HG03139 (cell line): ENCODE measurements around the gene GPI.

Experiments used
- ATAC-seq: cut with Tn5 transposase; IDR thresholded peaks from one replicate; pipeline ENCODE4 v1.9.1; 2021; ENCODE audit not compliant: unreplicated experiment

GPI gene

DNA sequence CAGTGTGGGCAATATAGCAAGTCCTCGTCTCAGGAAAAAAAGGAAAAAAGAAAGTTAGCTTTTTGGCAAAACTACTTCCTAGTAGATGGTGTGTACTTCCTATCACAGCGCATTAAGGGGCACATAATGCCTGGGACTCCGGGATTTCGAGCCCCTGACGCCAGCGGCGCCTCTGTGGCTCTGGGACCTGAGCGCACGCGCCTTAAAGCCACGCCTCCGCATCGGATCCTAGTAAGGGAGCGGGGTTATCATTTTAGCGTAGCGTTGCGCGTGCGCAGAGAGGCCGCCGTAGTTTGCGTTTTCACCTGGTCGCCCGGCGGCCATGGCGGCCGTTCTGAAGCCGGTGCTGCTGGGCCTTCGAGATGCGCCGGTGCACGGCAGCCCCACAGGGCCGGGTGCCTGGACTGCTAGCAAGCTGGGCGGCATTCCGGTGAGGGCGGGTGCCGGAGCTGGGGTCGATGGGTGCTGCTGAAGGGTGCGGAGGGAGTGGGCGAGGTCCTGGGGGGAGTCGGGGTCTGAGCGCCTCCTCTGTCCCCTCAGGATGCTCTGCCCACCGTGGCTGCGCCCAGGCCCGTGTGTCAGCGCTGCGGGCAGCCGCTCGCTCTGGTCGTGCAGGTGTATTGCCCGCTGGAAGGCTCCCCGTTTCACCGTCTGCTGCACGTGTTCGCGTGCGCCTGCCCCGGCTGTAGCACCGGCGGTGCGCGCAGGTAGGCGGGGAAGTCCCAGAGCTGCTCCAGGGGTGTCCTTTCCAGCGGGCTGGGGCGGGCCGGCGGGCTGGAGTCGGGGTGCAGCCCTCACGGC lies 39.3 kb downstream of the GPI start, which contains the start of gene PDCD2L:
Gene PDCD2L, plus strand, starts transcription at position 291 of the 801 bp plus-strand sequence. Its CDS starts 32 bp downstream, at position 323.
- peak; percentile 66 for ATAC-seq

DNA sequence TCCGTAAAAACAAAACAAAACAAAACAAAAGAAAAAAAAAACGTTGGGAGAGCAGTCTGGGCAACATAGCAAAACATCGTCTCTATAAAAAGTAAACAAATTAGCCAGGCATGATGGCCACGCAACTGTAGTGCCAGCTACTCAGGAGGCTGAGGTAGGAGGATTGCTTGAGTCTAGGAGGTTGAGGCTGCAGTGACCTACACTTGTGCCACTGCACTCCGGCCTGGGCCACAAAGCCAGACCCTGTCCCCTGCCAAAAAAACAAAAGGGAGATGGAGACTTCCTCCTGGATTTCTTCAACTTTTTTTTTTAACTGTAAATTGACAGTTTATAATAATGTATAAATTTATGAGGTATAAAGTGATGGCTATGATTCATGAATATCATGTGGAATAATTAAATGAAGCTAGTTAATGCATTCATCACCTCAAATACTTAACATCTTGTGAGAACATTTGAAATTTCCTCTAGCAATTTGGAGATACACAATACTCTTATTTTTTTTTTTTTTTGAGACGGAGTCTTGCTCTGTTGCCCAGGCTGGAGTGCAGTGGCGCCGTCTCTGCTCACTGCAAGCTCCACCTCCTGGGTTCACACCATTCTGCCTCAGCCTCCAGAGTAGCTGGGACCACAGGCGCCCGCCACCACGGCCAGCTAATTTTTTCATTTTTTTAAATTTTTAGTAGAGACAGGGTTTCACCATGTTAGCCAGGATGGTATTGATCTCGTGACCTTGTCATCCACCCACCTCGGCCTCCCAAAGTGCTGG lies 41.1 kb downstream of the GPI start:
- no peak for ATAC-seq

DNA sequence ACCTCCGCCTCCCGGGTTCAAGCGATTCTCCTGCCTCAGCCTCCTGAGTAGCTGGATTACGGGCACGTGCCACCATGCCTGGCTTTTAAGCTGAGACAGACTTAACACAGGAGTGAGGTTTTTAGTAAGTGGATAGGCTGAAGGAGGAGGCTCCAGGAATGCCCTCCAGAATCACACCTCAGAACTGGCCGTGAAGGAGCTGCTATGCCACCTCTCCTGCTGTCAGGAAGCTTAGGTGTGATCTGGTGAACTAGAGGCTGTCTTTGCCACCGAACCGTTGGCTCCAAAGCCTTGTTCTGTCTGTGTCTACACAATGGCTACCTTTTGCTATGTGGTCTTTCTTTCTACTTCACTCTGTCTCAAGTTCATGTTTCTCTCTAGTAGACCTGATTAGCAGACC lies 43.4 kb downstream of the GPI start:
- no peak for ATAC-seq

DNA sequence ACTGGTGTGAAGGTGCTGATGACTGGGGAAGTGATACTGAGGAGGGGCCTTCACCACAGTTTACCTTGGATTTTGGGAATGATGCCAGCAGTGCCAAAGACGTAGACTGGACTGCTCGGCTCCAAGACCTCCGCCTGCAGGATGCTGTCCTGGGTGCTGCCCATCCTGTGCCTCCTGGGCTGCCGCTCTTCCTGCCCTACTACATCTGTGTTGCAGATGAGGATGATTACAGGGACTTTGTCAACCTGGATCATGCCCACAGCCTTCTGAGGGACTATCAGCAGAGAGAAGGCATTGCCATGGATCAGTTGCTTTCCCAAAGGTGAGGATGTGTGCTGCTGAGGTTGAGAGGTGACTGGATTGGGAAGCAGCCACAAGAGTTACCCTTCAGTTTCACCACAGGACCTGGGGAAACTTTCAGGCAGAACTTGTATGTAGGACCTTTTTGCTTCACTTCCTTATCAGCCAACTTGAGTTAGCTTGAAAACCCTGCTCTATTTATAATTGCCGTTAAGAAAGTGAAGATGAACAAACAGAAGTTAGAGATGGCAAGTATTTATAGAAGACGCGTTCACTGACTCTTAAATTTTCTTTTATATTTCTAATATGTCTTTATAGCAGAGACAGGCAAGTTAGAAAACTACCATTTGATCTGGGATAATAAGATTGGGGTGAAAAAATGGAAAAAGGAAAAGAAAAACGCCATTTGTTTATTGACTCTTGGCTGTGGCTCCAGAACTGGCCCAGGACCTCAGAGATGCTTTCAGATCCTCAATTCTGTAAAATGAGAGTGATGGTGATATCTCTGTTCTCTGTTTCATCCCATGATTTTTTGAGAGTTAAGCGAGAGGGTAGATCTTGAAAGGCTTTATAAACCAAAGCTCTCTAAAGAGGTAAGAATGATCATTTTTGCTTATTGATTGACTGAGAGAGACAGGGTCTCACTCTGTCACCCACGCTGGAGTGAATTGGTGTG lies 44.5 kb downstream of the GPI start:
- no peak for ATAC-seq

DNA sequence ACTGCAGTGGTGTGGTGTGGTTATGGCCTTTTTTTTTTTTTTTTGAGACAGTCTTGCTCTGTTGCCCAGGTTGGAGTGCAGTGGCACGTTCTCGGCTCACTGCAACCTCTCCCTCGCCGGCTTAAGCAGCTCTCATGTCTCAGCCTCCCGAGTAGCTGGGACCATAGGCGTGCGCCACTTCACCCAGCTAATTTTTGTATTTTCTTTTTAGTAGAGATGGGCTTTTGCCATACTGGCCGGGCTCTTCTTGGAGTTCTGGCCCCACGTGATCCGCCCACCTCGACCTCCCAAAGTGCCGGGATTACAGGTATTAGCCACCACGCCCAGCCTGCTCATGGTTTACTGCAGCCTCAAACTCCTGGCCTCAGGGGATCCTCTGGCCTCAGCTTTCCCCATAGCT lies 46.2 kb downstream of the GPI start:
- ATAC-seq, result no peak

DNA sequence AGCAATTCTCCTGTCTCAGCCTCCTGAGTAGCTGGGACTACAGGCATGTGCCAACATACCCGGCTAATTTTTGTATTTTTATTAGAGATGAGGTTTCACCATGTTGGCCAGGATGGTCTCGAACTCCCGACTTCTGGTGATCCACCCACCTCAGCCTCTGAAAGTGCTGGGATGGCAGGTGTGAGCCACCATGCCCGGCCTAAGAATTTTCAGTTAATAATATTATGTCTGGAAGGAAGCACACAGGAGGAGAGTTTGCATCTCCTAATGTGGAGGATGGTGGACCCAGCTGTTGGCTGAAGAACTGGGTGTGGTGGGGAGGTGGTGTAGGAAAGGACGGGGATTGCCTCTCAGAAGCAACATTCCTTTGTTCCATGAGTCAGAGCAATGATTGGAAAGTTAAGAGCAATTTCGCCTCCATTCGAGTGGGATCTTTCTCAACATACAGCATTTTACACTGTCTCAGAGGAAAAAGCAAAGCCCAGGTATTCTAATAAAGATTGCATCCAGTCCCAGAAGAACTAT lies 51.1 kb downstream of the GPI start:
- ATAC-seq, result no peak

DNA sequence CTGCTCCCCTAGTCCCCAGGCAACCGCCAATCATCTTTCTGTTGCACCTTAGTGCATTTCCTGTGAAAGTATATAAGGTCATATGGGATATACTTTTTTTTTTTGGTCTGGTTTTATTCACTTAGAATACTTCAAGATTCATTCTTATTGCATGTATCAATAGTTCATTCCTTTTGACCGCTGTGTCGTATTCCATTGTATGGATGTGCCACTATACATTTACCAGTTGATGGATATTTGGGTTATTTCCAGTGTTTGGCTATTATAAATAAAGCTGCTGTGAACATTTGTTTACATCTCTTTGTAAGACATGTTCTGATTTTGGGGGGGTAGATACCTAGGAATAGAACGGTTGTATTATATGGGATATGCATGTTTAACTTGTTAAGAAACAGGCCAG lies 53.3 kb downstream of the GPI start:
- no peak for ATAC-seq

DNA sequence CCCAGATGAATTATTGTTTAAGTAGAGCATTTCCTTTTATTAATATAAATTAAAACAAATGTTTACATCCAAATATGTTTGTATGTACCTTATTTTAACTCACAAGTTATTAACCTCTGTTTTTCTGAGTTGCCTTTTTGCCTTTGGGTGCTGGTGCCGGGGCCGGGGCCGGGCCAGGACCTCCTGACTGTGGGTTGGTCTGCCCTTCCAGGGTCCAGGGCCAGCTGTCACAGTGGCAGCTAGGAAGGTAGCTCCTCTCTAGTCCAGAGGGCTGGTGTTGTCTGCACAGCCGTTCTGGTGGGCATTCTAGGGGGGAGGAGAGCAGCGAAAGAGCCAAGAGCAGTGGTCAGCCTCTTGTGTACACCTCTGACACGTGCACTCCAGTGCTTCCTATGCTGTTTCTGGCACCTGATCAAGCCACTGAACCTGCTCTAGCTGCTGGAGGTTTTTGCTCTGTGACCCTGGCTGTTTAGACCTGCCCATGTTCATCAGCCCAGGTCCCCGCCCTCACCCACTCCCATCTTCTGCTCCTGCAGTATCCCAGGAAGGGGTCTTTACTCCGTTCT lies 61.2 kb downstream of the GPI start:
- no peak for ATAC-seq

DNA sequence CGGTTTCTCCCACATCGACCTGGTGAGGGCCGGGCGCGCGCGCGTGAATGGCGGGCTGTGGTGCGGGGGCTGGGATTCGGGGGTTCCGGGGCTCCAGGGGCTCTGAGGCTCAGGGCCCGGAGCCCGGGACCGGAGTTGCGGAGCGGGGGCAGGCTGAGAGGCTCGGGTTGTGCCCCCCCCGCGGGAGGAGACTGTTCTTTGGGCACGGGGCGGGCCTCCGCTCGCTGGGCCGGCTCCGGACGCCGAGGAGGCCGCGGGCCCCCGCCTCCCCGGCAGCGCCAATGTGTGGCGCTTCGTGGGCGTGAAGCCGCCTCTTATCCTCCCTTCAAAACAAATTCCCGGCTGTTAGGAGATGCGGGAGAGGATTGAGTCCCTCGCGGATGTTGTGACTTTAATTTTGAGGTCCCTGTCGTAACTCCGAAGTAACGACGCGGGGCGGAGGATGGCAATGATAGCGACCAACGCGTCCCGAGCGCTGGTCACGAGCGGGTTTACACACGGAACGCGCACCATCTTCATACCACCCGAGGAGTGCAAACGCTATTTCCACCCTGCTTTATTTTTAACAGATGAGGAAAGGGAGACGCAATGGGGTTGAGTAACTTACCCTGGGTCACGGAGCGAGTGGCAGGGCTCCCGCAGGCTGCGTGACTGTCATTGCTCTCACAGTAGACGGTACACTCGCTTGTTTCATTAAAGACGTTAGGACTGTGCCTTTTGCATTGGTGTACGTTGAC lies 63.7 kb downstream of the GPI start:
- ATAC-seq, result peak; percentile 26

DNA sequence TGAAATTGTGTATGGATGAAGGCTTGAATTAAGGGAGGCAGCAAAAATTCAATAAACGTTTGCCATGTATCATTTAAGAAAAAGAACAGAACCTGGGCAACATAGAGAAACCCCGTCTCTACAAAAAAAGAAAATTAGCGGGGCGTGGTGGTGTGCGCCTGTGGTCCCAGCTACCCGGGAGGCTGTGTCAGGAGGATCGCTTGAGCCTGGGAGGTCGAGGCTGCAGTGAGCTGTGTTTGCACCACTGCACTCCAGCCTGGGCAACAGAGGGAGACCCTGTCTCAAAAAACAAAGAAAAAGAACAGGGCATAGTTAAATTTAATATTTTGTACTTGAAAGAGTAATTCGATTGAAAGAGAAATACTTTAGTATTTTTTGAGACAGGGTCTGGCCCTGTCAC lies 64.6 kb downstream of the GPI start:
- no peak for ATAC-seq

DNA sequence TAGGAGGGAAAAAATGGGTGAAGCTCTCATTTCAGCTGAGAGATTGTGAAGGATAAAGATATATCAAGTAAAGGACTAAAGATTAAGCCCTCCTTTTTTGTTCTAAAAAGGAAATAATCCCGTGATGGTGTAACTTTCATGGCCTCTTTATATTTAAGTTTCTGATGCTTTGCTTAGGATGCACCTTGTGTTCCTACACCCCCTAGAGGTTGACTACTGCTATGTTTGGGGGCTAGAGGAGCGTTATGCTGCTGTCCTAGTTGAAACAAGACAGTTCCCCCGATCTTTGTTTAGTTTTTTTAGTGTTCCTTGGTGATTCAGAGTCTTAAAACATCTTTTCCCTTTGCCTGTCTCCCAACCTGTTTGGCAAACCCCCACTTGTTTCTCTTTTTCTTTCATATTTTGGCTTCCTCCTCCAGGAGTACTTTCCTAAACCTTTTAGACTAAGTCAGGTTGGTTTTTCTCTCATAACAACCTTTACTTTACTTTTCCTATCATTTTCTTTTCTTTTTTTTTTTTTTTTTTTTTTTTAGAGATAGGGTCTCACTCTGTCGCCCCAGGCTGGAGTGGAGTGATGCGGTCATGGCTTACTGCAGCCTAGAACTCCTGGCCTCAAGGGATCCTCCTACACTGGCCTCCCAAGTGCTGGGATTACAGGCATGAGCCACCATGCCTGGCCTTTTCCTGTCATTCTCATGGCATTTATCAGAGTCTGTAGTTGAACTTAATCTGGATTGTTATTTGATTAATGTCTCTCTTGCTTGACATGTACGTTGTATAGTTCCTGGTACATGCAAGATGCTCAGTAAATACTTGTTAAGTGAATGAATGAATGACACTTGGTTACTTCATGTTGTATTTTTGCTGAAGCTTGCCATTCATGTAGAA lies 66.0 kb downstream of the GPI start:
- no peak for ATAC-seq

DNA sequence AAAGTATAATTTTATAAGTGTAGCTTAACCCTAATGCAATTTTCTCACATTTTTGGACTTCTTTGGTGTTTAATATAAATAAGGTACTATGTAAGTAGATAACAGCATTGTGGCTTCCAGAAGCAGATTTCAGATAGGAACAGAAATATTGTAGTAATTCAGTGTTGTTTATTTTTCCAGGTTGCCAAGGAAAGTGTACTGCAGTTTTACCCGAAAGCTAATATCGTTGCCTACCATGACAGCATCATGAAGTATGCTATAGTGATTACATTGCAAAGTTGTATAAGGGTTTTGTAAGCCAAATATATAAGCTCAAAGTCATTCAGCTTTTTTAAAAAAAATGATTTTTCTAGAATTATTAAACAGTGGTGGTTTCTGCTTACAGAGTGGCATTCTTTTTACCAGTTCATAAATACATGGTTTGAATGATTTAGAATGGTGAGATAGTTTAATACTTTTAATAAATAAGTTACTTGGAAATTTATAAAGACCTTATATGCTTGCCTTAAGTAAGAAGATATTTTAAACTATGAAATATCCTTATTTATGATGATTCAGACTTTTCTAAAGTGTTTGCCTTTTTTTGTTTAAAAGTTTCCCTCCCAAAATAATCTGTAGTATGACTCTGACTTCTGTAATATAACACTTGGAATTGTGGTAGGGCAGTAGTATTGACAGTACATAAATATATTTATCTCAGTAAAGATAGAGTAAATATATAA lies 66.8 kb downstream of the GPI start:
- ATAC-seq, result no peak

DNA sequence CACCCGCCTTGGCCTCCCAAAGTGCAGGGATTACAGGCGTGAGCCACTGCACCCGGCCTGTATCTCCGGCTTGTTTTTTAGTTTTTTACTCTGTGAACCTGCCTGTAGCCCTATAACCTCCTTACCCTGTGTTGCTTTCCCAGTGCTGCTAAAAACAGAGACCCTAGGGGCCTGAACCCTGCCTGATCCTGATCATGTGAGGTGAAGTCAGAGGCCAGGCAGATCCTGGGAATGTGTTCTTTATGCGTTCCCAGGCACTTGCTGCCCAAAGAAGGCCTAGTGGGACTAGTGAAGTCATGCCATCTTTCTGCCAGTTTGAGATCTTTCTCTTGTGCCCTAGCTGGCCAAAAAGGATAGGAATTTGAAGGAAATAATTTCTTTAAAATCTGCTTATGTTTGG lies 67.8 kb downstream of the GPI start:
- ATAC-seq, result no peak

DNA sequence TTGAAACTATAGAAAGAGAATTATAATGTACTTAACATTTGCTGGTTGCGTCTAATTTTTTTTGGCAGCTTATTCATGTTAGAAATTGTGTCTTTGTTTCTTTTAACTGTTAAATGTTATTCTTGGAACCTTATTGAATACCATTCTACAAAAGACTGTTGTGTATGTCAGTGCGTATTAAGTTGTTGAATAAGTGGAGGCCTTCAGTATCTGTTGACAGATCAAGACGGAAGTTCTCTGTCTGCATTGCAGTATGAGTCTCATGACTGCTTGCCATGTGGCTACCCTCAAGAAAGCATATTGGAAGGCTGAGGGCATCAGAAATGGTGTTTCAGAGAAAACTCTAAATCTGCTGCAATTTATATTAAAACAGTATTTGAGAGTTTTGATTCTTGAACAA lies 71.7 kb downstream of the GPI start:
- ATAC-seq, result no peak

DNA sequence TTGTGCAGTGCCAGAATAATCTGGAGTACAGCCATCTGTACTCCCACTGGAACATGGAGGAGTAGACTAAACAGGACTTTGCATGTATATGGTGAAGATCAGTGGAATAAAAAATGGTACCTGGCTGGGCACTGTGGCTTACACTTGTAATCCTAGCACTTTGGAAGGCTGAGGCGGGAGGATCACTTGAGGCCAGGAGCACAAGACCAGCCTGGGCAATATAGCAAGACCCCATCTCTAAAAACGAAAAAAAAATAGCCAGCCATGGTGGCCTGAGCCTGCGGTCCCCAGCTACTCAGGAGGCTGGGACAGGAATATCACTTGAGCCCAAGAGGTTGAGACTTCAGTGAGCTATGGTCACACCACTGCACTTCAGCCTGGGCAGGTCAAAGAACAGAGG lies 83.2 kb downstream of the GPI start:
- no peak for ATAC-seq
